NCI-H128 (cell line): Measurements from ENCODE around the gene ATP1A1.

ENCODE experiments used
- DNase-seq: peaks from one replicate; lab custom pipeline; 2025; ENCODE audit not compliant: unreplicated experiment; lab: John Stamatoyannopoulos, UW

Gene ATP1A1

DNA sequence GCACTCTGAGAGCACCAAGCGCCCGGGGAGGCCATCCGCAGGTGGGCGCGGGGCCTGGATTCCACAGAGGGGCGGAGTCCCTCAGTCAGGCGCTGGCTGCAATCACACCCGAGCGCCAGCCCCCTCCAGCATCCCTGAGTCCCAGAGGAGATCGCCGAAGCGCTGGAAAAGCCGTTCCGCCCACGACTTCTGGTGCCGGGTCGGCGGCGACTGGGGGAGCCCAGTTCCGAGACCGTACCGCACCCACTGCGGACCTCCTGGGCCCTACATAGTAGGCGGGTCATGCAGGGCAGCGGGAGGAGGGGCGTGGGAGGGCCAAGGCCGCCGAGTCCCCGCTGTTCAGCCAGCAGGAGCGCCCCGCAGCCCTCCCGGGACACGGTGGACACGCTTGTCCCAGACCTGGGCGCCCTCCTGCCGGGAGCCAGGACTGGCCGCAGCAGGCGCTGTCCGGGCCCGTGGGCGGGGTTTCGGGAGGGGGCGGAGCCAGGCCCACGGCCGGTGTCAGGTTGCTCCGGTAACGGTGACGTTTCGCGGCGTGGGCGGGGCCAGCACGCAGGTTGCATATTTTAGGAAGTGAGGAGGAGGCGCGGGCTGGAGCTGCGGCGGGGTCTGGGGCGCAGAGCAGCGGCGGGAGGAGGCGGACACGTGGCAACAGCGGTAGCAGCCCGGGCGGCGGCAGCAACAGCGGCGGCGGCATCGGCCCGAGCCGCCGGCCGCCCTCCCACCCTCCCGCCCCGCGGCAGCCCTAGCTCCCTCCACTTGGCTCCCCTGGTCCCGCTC lies at the start of gene ATP1A1:
ATP1A1 (plus strand) TSS at position 594 of the 780 bp plus-strand sequence. CDS start 268 bp downstream, outside the sequence.
- peak; percentile 83 for DNase-seq

- DNase-seq = no peak
Observed at GRCh38 chr1:116323491-116323890, 49.6 kb upstream of the ATP1A1 start.

DNA sequence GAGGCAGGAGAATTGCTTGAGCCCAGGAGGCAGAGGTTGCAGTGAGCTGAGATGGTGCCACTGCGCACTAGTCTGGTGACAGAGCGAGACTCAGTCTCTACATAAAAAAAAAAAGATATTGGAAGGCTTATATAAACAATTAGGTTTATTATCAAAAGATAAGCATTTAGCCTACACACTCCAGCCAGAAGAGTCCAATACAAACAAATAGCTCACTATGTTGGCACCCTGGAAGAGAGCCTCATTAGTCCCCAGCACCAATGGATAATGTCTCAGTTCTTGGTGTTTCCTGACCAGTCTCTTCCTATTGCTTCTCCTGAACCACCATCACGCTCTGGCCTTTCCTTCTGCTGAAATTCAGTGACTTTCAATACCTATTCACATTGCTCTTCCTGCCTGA lies 48.6 kb upstream of the ATP1A1 start:
- no peak for DNase-seq

- no peak for DNase-seq
Observed at GRCh38 chr1:116325104-116325503, 47.9 kb upstream of the ATP1A1 start.

DNA sequence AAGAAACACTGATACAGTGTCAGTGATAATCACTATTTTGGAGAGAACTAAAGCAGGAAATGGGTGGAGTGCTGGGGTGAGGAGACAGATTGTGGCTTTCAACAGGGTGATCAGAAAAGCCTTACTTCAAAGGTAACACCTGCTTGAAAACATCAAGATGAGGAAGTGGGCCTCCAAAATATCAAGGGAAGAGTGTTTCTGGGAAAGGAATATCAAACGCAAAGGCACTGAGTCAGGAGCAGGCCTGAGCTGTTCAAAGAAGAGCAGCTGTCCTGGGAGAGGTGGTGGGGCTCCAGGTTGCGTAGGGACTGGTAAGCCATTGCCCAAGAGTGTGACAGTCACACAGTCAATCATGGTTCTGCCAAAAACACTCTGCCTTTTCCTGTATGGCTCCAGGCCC lies 47.1 kb upstream of the ATP1A1 start:
- DNase-seq = no peak

DNA sequence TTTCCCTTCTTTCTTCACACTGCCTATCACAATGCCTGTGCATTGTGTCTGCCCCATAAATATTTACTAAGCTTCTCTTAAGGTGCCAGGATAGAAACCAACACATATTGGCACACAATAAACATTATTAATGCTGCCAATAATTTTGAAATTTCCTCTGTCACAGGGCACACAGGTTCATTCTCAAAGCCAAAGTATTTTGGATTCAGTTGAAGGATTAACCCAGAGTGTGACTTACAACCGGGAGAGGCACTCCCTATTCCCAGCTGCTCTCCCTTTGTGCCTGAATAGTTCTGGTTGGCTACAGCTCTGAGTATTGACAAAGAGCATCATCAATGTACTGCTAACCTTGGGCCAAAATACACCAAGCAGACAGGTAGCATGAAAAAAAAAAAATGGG lies 46.6 kb upstream of the ATP1A1 start:
- no peak for DNase-seq

GRCh38 chr1:116328671-116329070 lies 44.4 kb upstream of the ATP1A1 start:
- no peak for DNase-seq

- DNase-seq = no peak
Observed at GRCh38 chr1:116329524-116330341, 43.3 kb upstream of the ATP1A1 start.

GRCh38 chr1:116330342-116330652 lies 42.7 kb upstream of the ATP1A1 start:
- DNase-seq = no peak

GRCh38 chr1:116330846-116331245 lies 42.2 kb upstream of the ATP1A1 start:
- DNase-seq = no peak

DNA sequence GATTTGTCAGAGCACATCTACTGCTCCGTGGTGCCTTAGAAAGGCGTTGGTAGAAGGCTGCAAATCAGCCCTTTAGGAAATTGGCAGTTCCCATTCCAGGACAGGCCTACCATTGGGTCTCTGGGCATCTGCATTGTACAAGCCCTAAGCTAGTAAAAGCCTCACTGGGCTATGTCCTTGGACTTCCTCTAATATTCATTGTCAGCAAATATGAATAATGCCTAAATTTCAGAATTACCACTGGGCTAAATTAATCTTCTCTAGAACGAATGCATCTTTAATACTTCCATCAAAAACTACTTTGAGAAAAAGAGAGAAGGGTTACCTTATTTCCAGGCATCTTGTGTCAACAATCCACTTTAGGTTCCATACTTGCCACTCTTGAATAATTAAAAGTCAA lies 41.5 kb upstream of the ATP1A1 start:
- DNase-seq = no peak

DNA sequence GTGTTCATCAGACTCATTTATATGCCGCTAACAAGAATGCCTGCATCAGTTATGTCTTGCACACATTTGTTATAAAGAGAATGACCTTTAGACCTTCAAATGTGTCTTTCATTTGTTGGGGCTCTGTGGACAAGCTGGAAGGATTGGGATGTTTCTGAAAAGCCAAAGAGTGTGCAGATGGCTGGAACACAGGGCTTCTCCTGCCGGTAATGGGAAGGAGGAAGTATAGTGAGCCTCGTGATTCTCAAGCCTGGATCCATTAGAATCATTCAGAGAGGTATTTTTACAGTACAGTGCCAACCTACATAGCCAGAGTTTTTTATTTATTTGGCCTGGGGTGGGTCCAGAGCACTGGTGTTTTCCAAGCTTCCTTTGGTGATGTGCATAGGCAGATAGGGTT lies 40.6 kb upstream of the ATP1A1 start:
- DNase-seq = no peak

- DNase-seq = no peak
Observed at GRCh38 chr1:116333171-116334014, 39.7 kb upstream of the ATP1A1 start.

GRCh38 chr1:116334015-116334547 lies 39.0 kb upstream of the ATP1A1 start:
- no peak for DNase-seq

DNA sequence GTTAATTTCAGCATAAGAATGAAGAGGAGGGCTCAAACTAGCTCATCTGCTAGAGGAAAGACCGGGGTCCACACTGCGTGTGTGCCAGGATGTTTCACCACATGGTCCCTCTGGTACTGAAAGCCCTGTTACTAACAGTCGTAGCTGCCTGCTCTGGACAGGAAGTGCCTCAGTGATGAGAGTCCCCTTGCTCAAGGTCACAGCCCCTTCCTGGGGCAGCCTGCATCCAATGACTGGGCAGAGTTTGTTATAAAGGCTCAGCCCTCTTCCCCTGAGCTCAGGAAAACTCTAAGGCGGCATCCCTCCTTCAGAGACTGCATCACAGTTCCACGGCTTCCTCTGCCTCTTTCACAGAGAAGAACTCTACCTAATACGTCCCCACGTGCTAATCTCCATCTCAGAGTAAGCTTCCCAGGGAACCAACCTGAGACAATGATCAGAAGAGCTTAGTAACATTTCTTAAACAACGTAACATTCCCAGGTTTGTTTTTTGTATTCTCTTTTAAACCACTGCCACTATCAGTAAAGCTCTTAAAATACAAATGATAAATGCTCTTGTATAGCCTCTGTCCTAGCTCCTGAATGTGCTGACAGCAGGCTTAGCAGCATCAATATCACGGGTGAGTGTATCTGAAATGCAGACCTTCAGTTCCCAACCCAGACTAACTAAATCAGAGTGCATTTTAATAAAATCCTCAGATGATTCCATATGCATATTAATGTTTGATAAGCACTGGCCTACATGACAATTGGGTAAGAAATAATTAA lies 38.0 kb upstream of the ATP1A1 start:
- DNase-seq = no peak

- no peak for DNase-seq
Observed at GRCh38 chr1:116335850-116336624, 37.0 kb upstream of the ATP1A1 start.

DNA sequence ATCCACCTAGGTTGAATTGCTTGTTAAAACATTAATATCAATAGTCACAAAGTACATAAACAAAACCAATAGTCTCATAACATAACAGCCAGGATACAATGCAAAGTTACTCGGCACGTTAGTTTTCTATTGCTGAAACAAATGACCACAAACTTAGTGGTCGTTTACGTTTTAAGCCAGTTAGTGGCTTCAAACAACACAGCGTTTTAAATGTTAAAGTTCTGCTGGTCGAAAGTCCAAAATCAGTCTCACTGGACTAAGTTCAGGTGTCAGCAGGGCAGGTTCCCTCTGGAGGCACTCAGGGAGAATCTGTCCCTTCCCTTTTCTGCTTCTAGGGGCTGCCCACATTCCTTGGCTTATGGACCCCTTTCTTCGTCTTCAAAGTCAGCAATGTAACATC lies 35.6 kb upstream of the ATP1A1 start:
- no peak for DNase-seq

GRCh38 chr1:116338400-116338799 lies 34.6 kb upstream of the ATP1A1 start:
- DNase-seq = no peak

DNA sequence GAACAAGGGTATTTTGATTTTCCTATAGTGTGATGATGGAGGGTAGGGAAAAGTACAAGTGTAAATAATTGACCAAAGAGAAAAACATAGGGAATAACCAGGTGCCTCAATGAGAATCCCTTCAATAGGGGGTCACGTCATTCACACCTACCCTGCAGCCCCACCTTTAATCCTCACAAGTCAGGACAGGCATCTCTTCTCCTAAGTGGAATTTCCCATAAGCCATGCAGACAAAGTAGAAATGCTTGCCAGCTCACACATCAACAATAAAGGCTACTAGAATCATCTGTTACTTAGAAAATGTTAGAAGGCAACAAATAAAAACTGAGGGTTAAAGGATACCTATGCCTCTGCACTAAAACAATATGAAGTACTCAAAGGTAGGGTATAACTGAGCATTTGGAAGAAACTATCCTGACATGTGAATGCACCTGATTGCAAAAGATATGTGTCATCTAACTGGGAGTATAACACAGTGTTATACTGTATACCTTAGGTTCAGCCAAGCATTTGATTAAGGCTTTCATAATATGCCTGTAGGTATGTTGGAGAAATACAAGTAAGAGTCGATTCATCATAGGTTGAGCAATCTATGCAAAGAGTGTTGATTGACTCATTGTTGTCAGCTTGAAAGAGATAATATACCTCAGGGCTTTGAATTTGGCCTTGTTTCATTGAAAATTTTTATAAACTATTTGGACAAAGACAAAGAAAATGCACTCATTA lies 32.4 kb upstream of the ATP1A1 start:
- DNase-seq = no peak
